PC-3 (cell line): ENCODE data around the gene ULK4. TPM values are rescaled to one million over a fixed set of nuclear protein-coding genes. Genes with fewer than 3 reads are reported as not detected.

ENCODE experiments used
- ATAC-seq: fragments of 200-7000 bp; cut with Tn5 transposase; 2 replicates; pipeline ENCODE4 v1.9.1; 2020; ENCODE audit warnings: mild to moderate bottlenecking, moderate library complexity
- BruUV-seq: library from RNA; stranded (reverse); fragments of 400-500 nt; replicated peaks from 2 replicates; lab custom pipeline; 2021; lab: Mats Ljungman, UMichigan
- CTCF ChIA-PET: fragments of 300-600 bp; sonication (Branson Sonifier 250); formaldehyde crosslinking; loops from one replicate; lab custom pipeline; 2022; ENCODE audit warnings: antibody characterized with exemption; lab: Charles Lee
- POLR2A ChIA-PET: fragments of 300-600 bp; sonication (Branson Sonifier 250); formaldehyde crosslinking; loops from one replicate; lab custom pipeline; 2022; ENCODE audit warnings: antibody characterized with exemption; ENCODE audit not compliant: unreplicated experiment; lab: Charles Lee
- DNase-seq: peaks from one replicate; pipeline ENCODE4 v3.0.0-alpha.2; 2015
- H2AFZ ChIP-seq: fragments of 300-600 bp; sonication (generic); 2 replicates; pipeline ENCODE4 v1.6.0; 2016; ENCODE audit warnings: antibody characterized with exemption, low read length
- H3F3A ChIP-seq: fragments of 300-600 bp; sonication (generic); one replicate; pipeline ENCODE4 v1.6.0; 2017; ENCODE audit warnings: antibody characterized with exemption, low read length, control low read depth, mild to moderate bottlenecking; ENCODE audit not compliant: unreplicated experiment
- H3K27ac ChIP-seq: fragments of 300-600 bp; sonication (generic); 2 replicates; pipeline ENCODE4 v1.5.1; 2016; ENCODE audit warnings: mild to moderate bottlenecking, low read length
- H3K27me3 ChIP-seq: fragments of 300-600 bp; sonication (generic); 2 replicates; pipeline ENCODE4 v1.6.1; 2016; ENCODE audit warnings: low read length, mixed read lengths
- H3K36me3 ChIP-seq: fragments of 300-600 bp; sonication (generic); 2 replicates; pipeline ENCODE4 v1.6.1; 2016; ENCODE audit warnings: low read depth, mixed run types, low read length, mixed read lengths
- H3K4me1 ChIP-seq: fragments of 300-600 bp; sonication (generic); 2 replicates; pipeline ENCODE4 v1.5.1; 2016; ENCODE audit warnings: low read length; ENCODE audit not compliant: insufficient read depth
- H3K4me2 ChIP-seq: fragments of 300-600 bp; sonication (generic); 2 replicates; pipeline ENCODE4 v1.6.0; 2016; ENCODE audit warnings: low read length
- H3K4me3 ChIP-seq: fragments of 300-600 bp; sonication (generic); 2 replicates; pipeline ENCODE4 v1.5.1; 2016; ENCODE audit warnings: mild to moderate bottlenecking, low read length, mixed read lengths
- H3K79me2 ChIP-seq: fragments of 300-600 bp; sonication (generic); 2 replicates; pipeline ENCODE4 v1.6.1; 2017; ENCODE audit warnings: low read length, mixed read lengths
- H3K9ac ChIP-seq: fragments of 300-600 bp; sonication (generic); 2 replicates; pipeline ENCODE4 v1.6.0; 2016; ENCODE audit warnings: mild to moderate bottlenecking, low read length
- H3K9me2 ChIP-seq: fragments of 300-600 bp; sonication (generic); replicated peaks from 2 replicates; pipeline ENCODE4 v1.6.1; 2016; ENCODE audit warnings: mixed run types, low read length, mixed read lengths
- H3K9me3 ChIP-seq: fragments of 300-600 bp; sonication (generic); 2 replicates; pipeline ENCODE4 v1.6.1; 2016; ENCODE audit warnings: low read length, mixed read lengths
- H4K20me1 ChIP-seq: fragments of 300-600 bp; sonication (generic); 2 replicates; pipeline ENCODE4 v1.6.1; 2016; ENCODE audit warnings: low read length, mixed read lengths
- CTCF ChIP-seq: fragments of 300-600 bp; sonication (generic); conservative IDR thresholded peaks from 2 replicates; pipeline ENCODE4 v1.5.1; 2017; ENCODE audit warnings: antibody characterized with exemption, low read depth, mild to moderate bottlenecking, low read length
- EZH2 ChIP-seq: fragments of 300-600 bp; sonication (generic); IDR thresholded peaks from one replicate; pipeline ENCODE4 v1.6.1; 2017; ENCODE audit warnings: antibody characterized with exemption, mild to moderate bottlenecking, low read length; ENCODE audit not compliant: unreplicated experiment
- EZH2phosphoT487 ChIP-seq: fragments of 300-600 bp; sonication (generic); IDR thresholded peaks from 2 replicates; pipeline ENCODE4 v1.6.1; 2018; ENCODE audit warnings: mild to moderate bottlenecking, antibody characterized with exemption, low read length, borderline replicate concordance
- intact Hi-C: fragments of 100-400 bp; cut with micrococcal nuclease; formaldehyde crosslinking; loops from 2 replicates; pipeline ENCODE4 v1.9.0; 2023
- total RNA-seq: library from RNA; depleted of rRNA; stranded (reverse); fragments of >200 nt; gene quantifications from 2 replicates; pipeline ENCODE4 v1.2.3, GENCODE V29; 2014

The ULK4 gene
- total RNA-seq, 1 experiment from 2014 or later, result 4.8 TPM

DNA sequence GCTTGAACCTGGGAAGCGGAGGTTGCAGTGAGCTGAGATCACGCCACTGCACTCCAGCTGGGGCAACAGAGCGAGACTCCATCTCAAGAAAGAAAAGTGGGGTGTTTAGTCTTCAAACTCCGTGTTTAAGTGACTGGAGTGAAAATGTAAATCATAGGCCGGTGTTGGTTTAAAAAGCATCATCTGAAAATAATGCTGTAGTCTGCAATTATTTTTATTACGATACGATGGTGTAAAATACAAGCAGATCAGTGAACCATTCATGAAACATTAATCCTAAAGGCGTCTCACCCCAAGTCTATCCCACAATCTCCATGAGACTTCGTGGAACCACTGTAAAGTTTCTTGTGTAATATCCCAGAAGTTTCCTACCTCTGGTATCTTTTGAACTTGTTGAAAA lies 756.3 kb downstream of the ULK4 start:
- POLR2A ChIA-PET, result no interaction called here
- Histone ChIP-seq H3K27me3 (no peaks in the 10 kb centered on the region), H3K9me2 (no peaks in the 10 kb centered on the region), H3K27ac (no peak overlapping the region), H3K4me2 (no peak overlapping the region), H3K4me1 (peaks cover 27% of the 10 kb centered on the region), H3K4me3 (no peak overlapping the region), H3K9ac (no peak overlapping the region), H3F3A (no peaks in the 10 kb centered on the region), H3K36me3 (peaks cover 13% of the 10 kb centered on the region; the same call in 1 of the 2 replicates), H3K9me3 (no peaks in the 10 kb centered on the region), H2AFZ (no peak overlapping the region), H3K79me2 (peaks cover 100% of the 10 kb centered on the region), H4K20me1 (peaks cover 95% of the 10 kb centered on the region)
- no peak for DNase-seq
- no peak for TF ChIP-seq EZH2phosphoT487
- TF ChIP-seq EZH2, result no peak
- no peak for TF ChIP-seq CTCF
- intact Hi-C loops, result no loop called here
- CTCF ChIA-PET, result no interaction called here
- ATAC-seq, result no peak
- BruUV-seq, result no TSS peak

GRCh38 chr3:41204369-41204768 lies 757.5 kb downstream of the ULK4 start:
- DNase-seq (no peak), ATAC-seq (no peak)
- no TSS peak for BruUV-seq
- H4K20me1 ChIP-seq, result peaks cover 93% of the 10 kb centered on the region
- H3K9me2 ChIP-seq, result no peaks in the 10 kb centered on the region
- ChIA-PET CTCF (no interaction called here), POLR2A (no interaction called here)
- no peaks in the 10 kb centered on the region for H3K27me3 ChIP-seq
- no peaks in the 10 kb centered on the region for H3K9me3 ChIP-seq
- no peak for TF ChIP-seq EZH2
- TF ChIP-seq CTCF, result no peak
- TF ChIP-seq EZH2phosphoT487, result no peak
- H3K4me1 ChIP-seq, result peaks cover 27% of the 10 kb centered on the region
- H3K4me3 ChIP-seq, result no peak overlapping the region
- peaks cover 98% of the 10 kb centered on the region for H3K79me2 ChIP-seq
- peaks cover 6% of the 10 kb centered on the region; the same call in 1 of the 2 replicates for H3K36me3 ChIP-seq
- no peak overlapping the region for H3K9ac ChIP-seq
- no peak overlapping the region for H2AFZ ChIP-seq
- no peak overlapping the region for H3K27ac ChIP-seq
- no peak overlapping the region; the same call in 1 of the 2 replicates for H3K4me2 ChIP-seq
- intact Hi-C loops, result loop anchor here (5.0 kb wide), 5 partner anchors 63 to 678 kb away; no protein-coding TSS in a partner anchor
- no peaks in the 10 kb centered on the region for H3F3A ChIP-seq

DNA sequence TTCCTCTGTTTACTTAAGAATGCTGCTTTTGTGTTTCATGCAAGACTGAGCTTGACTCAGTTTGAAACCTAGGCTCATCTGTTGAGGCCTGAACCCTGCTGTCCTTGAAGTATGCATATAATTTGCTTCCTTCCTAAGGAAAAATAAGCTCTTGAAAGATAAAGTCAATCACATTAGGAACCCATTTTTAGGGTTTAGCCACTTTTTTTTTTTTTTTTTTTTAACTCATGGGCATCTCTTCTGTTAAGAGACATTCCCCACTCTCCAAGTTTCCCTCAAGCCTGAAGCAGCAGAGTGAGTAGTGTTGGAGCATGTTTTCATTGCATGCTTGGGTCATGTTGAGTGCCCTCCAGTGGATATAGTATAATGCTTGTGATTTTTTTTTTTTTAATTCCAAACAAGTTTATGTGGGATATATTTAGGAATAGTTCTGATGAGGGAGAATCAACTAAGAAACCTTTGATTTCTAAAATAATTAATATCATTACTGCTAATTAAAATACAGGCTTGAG lies 759.0 kb downstream of the ULK4 start:
- ChIA-PET CTCF (no interaction called here), POLR2A (no interaction called here)
- peak; percentile 70 for DNase-seq
- Histone ChIP-seq H3K27ac (no peak overlapping the region), H3F3A (no peaks in the 10 kb centered on the region), H3K36me3 (peaks cover 4% of the 10 kb centered on the region; the same call in 1 of the 2 replicates), H3K9ac (no peak overlapping the region), H3K4me1 (peaks cover 27% of the 10 kb centered on the region), H3K9me3 (no peaks in the 10 kb centered on the region), H2AFZ (no peak overlapping the region), H3K27me3 (no peaks in the 10 kb centered on the region), H3K4me3 (peak overlapping the region; percentile 90), H4K20me1 (peaks cover 78% of the 10 kb centered on the region), H3K79me2 (peaks cover 84% of the 10 kb centered on the region), H3K4me2 (peak overlapping the region; percentile 95), H3K9me2 (no peaks in the 10 kb centered on the region)
- intact Hi-C loops, result loop anchor here (1.0 to 5.0 kb wide), 6 partner anchors 9 to 679 kb away; no protein-coding TSS in a partner anchor
- no TSS peak for BruUV-seq
- peak; percentile 16; the same call in 1 of the 2 replicates for ATAC-seq
- no peak for TF ChIP-seq EZH2phosphoT487
- TF ChIP-seq CTCF, result peak; percentile 68
